HepG2 (cell line): Measurements from ENCODE around the gene COQ8B. TPM values are rescaled to one million over a fixed set of nuclear protein-coding genes. Genes with fewer than 3 reads are reported as not detected.

Source experiments
- ARID2 ChIP-seq: sonication (generic); formaldehyde crosslinking; IDR thresholded peaks from 2 replicates; pipeline ENCODE4 v1.8.1; 2022; ENCODE audit warnings: mild to moderate bottlenecking, missing genetic modification reagents, borderline replicate concordance
- ASH2L ChIP-seq: fragments of 300-600, 200-600 bp; sonication (generic); IDR thresholded peaks from 2 replicates; pipeline ENCODE4 v1.7.0; 2017; ENCODE audit warnings: low read depth, mild to moderate bottlenecking, moderate library complexity, mixed read lengths, low read length; ENCODE audit not compliant: insufficient read length
- FOXO1 ChIP-seq: sonication (generic); formaldehyde crosslinking; IDR thresholded peaks from 2 replicates; pipeline ENCODE4 v1.4.0; 2020; ENCODE audit warnings: missing genetic modification reagents
- HES4 ChIP-seq: sonication (generic); formaldehyde crosslinking; IDR thresholded peaks from 2 replicates; pipeline ENCODE4 v1.9.0; 2021; ENCODE audit warnings: mild to moderate bottlenecking, missing genetic modification reagents, borderline replicate concordance
- KAT2B ChIP-seq: fragments of 150-350 bp; IDR thresholded peaks from 2 replicates; pipeline ENCODE4 v1.6.1; 2014; ENCODE audit warnings: low read depth, low read length, borderline replicate concordance
- KDM4B ChIP-seq: sonication (generic); formaldehyde crosslinking; IDR thresholded peaks from 2 replicates; pipeline ENCODE4 v1.4.0; 2020; ENCODE audit warnings: missing genetic modification reagents
- LCORL ChIP-seq, 2 experiments: fragments of 450-650 bp in 1 of 2; sonication (generic) in 1 of 2; formaldehyde crosslinking in 1 of 2; IDR thresholded peaks; 2 replicates each; pipeline versions ENCODE4 v1.5.0 to v1.6.1; 2017 to 2020; ENCODE audit warnings: antibody characterized with exemption in 1 of 2, missing genetic modification reagents in 1 of 2
- NFYB ChIP-seq: sonication (generic); formaldehyde crosslinking; IDR thresholded peaks from 2 replicates; pipeline ENCODE4 v1.4.0; 2020; ENCODE audit warnings: missing genetic modification reagents
- PAX8 ChIP-seq: sonication (generic); formaldehyde crosslinking; IDR thresholded peaks from 2 replicates; pipeline ENCODE4 v1.8.0; 2022; ENCODE audit warnings: mild to moderate bottlenecking, missing genetic modification reagents, borderline replicate concordance
- POLR2AphosphoS5 ChIP-seq: IDR thresholded peaks from 2 replicates; pipeline ENCODE4 v1.6.1; 2012; ENCODE audit warnings: low read depth, low read length
- SMC3 ChIP-seq: IDR thresholded peaks from 2 replicates; pipeline ENCODE4 v1.6.1; 2011; ENCODE audit warnings: low read length, improper control_type of control experiment
- TAF1 ChIP-seq: sonication (generic); formaldehyde crosslinking; IDR thresholded peaks from 2 replicates; pipeline ENCODE4 v1.4.0; 2020; ENCODE audit warnings: missing genetic modification reagents
- ZIK1 ChIP-seq: sonication (generic); formaldehyde crosslinking; IDR thresholded peaks from 2 replicates; pipeline ENCODE4 v1.5.0; 2020; ENCODE audit warnings: mild to moderate bottlenecking, low read depth, missing genetic modification reagents, borderline replicate concordance
- ZMAT3 ChIP-seq: sonication (generic); formaldehyde crosslinking; conservative IDR thresholded peaks from 2 replicates; pipeline ENCODE4 v1.7.0; 2021; ENCODE audit warnings: missing genetic modification reagents
- ZNF274 ChIP-seq: sonication (generic); formaldehyde crosslinking; IDR thresholded peaks from 2 replicates; pipeline ENCODE4 v1.5.1; 2020; ENCODE audit warnings: mild to moderate bottlenecking, missing genetic modification reagents
- ZNF432 ChIP-seq: sonication (generic); formaldehyde crosslinking; IDR thresholded peaks from 2 replicates; pipeline ENCODE4 v1.5.0; 2020; ENCODE audit warnings: missing genetic modification reagents, mild to moderate bottlenecking, borderline replicate concordance
- ZNF446 ChIP-seq: sonication (generic); formaldehyde crosslinking; IDR thresholded peaks from 2 replicates; pipeline ENCODE4 v1.5.0; 2020; ENCODE audit warnings: mild to moderate bottlenecking, missing genetic modification reagents
- ZNF484 ChIP-seq: sonication (generic); formaldehyde crosslinking; IDR thresholded peaks from 2 replicates; pipeline ENCODE4 v1.5.1; 2020; ENCODE audit warnings: mild to moderate bottlenecking, low read depth, missing genetic modification reagents, borderline replicate concordance
- ZNF557 ChIP-seq: sonication (generic); formaldehyde crosslinking; IDR thresholded peaks from 2 replicates; pipeline ENCODE4 v1.4.0; 2020; ENCODE audit warnings: missing genetic modification reagents
- polyA plus RNA-seq, 8 experiments: library from polyadenylated mRNA; depleted of rRNA in 3 of 8; stranded (reverse) in 7 of 8; unstranded in 1 of 8; fragments of >200 nt; fragmentation: Illumina TruSeq in 4 of 8; extraction: Trizol in 4 of 8; gene quantifications; 2 replicates each; pipeline versions ENCODE4 v1.2.1 to v1.2.3, GENCODE V29; 2011 to 2016; ENCODE audit warnings: low read depth in 4 of 8, missing spikeins in 1 of 8, mixed read lengths in 1 of 8; ENCODE audit not compliant: insufficient read depth in 1 of 8
- total RNA-seq, 5 experiments: library from RNA; depleted of rRNA; stranded (reverse); fragments of >200 nt; fragmentation: Illumina TruSeq; extraction: Trizol; gene quantifications; 2 replicates each; pipeline ENCODE4 v1.2.3, GENCODE V29; 2016; ENCODE audit warnings: low read depth in 1 of 5
- TF ChIP-seq, protein P1 (sequence below): IDR thresholded peaks from 2 replicates; pipeline ENCODE4 v1.4.0; 2020; ENCODE audit warnings: mild to moderate bottlenecking, missing genetic modification reagents
- TF ChIP-seq, protein P2 (sequence below): sonication (generic); formaldehyde crosslinking; IDR thresholded peaks from 2 replicates; pipeline ENCODE4 v1.5.0; 2020; ENCODE audit warnings: mild to moderate bottlenecking, low read depth, missing genetic modification reagents, borderline replicate concordance
- TF ChIP-seq, protein P3 (sequence below): sonication (generic); formaldehyde crosslinking; IDR thresholded peaks from 2 replicates; pipeline ENCODE4 v1.4.0; 2020; ENCODE audit warnings: missing genetic modification reagents
- TF ChIP-seq, protein P4 (sequence below): IDR thresholded peaks from 2 replicates; pipeline ENCODE4 v1.6.1; 2016

COQ8B gene
- total and polyA plus RNA-seq, 2 of the 13 experiments (the other 11 are each of a cell fraction or from before 2014, with no cell fraction given), result 12.3 to 17.2 TPM

DNA sequence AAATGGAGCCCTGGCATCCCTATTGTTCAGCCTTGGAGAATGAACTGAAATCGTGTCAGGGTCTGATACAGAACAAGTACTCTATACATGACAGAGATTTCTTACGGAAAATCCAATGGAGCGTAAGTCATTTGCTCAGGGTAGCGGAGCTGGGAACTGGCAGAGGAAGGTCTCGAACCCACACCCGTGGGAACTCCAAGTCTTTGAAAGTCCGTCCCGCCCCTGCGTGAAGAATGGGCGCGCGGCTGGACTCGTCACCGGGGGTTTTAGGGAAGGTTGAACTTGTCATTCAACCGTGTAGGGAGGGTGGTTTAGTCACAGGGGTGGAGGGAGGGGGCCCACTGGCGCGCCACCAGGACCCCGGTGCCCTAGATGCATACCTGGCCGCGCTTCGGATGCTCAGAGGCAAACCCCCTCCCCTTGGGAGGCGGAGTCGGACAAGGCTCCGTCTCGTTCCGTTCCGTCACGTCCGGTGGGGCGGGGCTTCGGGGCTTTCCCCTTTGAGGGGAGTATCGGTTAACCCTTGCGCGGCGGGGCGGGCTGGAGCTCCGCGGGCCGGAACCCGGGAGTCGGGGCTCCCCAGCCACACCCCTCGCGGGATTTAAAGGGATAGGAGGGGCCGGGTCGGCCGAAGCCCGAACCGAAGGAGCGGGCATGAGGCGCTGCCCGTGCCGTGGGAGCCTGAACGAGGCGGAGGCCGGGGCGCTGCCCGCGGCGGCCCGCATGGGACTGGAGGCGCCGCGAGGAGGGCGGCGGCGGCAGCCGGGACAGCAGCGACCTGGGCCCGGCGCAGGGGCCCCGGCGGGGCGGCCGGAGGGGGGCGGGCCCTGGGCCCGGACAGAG, at the start of gene COQ8B, which contains the start of gene ITPKC (continued):
- TF ChIP-seq, protein P1, sequence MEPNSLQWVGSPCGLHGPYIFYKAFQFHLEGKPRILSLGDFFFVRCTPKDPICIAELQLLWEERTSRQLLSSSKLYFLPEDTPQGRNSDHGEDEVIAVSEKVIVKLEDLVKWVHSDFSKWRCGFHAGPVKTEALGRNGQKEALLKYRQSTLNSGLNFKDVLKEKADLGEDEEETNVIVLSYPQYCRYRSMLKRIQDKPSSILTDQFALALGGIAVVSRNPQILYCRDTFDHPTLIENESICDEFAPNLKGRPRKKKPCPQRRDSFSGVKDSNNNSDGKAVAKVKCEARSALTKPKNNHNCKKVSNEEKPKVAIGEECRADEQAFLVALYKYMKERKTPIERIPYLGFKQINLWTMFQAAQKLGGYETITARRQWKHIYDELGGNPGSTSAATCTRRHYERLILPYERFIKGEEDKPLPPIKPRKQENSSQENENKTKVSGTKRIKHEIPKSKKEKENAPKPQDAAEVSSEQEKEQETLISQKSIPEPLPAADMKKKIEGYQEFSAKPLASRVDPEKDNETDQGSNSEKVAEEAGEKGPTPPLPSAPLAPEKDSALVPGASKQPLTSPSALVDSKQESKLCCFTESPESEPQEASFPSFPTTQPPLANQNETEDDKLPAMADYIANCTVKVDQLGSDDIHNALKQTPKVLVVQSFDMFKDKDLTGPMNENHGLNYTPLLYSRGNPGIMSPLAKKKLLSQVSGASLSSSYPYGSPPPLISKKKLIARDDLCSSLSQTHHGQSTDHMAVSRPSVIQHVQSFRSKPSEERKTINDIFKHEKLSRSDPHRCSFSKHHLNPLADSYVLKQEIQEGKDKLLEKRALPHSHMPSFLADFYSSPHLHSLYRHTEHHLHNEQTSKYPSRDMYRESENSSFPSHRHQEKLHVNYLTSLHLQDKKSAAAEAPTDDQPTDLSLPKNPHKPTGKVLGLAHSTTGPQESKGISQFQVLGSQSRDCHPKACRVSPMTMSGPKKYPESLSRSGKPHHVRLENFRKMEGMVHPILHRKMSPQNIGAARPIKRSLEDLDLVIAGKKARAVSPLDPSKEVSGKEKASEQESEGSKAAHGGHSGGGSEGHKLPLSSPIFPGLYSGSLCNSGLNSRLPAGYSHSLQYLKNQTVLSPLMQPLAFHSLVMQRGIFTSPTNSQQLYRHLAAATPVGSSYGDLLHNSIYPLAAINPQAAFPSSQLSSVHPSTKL (CRISPR knock-in tag), result no peak
- peak; percentile 81 for TF ChIP-seq ZMAT3 (CRISPR knock-in tag)
- TF ChIP-seq ZIK1 (CRISPR knock-in tag), result no peak
- 0 out of 2 replicates have a peak, but pooled peaks have one; percentile 9 for TF ChIP-seq KDM4B
- peak; percentile 71 for TF ChIP-seq ASH2L
- TF ChIP-seq TAF1, result peak; percentile 40; the same call in 1 of the 2 replicates
- TF ChIP-seq ZNF557 (CRISPR knock-in tag), result no peak
- TF ChIP-seq NFYB (CRISPR knock-in tag), result 0 out of 2 replicates have a peak, but pooled peaks have one; percentile 23
- TF ChIP-seq POLR2AphosphoS5, result peak; percentile 58
- TF ChIP-seq ZNF446 (CRISPR knock-in tag), result no peak
- TF ChIP-seq, protein P2, sequence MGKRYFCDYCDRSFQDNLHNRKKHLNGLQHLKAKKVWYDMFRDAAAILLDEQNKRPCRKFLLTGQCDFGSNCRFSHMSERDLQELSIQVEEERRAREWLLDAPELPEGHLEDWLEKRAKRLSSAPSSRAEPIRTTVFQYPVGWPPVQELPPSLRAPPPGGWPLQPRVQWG (CRISPR knock-in tag), result no peak
- no peak for TF ChIP-seq ZNF484 (CRISPR knock-in tag)
- TF ChIP-seq, protein P3, sequence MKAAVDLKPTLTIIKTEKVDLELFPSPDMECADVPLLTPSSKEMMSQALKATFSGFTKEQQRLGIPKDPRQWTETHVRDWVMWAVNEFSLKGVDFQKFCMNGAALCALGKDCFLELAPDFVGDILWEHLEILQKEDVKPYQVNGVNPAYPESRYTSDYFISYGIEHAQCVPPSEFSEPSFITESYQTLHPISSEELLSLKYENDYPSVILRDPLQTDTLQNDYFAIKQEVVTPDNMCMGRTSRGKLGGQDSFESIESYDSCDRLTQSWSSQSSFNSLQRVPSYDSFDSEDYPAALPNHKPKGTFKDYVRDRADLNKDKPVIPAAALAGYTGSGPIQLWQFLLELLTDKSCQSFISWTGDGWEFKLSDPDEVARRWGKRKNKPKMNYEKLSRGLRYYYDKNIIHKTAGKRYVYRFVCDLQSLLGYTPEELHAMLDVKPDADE (CRISPR knock-in tag), result no peak
- TF ChIP-seq, protein P4, sequence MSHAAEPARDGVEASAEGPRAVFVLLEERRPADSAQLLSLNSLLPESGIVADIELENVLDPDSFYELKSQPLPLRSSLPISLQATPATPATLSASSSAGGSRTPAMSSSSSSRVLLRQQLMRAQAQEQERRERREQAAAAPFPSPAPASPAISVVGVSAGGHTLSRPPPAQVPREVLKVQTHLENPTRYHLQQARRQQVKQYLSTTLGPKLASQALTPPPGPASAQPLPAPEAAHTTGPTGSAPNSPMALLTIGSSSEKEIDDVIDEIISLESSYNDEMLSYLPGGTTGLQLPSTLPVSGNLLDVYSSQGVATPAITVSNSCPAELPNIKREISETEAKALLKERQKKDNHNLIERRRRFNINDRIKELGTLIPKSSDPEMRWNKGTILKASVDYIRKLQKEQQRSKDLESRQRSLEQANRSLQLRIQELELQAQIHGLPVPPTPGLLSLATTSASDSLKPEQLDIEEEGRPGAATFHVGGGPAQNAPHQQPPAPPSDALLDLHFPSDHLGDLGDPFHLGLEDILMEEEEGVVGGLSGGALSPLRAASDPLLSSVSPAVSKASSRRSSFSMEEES, result peak; percentile 40; the same call in 1 of the 2 replicates
- TF ChIP-seq HES4, result peak; percentile 45; the same call in 1 of the 2 replicates
- no peak for TF ChIP-seq KAT2B
- no peak for TF ChIP-seq LCORL (IDR thresholded peaks at IDR 0.05)
- peak; percentile 59; the same call in 1 of the 2 replicates for TF ChIP-seq LCORL (CRISPR knock-in tag; IDR thresholded peaks at IDR 0.05)
- no peak for TF ChIP-seq ZNF432 (CRISPR knock-in tag)
- TF ChIP-seq ZNF274, result peak; percentile 57; the same call in 1 of the 2 replicates
- TF ChIP-seq PAX8 (CRISPR knock-in tag), result no peak
- no peak for TF ChIP-seq FOXO1 (CRISPR knock-in tag)
- TF ChIP-seq SMC3, result no peak
- TF ChIP-seq ARID2, result no peak
